NK-92 (cell line): Measurements from ENCODE around the gene BAIAP3.

Experiments used
- DNase-seq: peaks from one replicate; lab custom pipeline; 2025; ENCODE audit not compliant: unreplicated experiment; lab: John Stamatoyannopoulos, UW

Gene BAIAP3

DNA sequence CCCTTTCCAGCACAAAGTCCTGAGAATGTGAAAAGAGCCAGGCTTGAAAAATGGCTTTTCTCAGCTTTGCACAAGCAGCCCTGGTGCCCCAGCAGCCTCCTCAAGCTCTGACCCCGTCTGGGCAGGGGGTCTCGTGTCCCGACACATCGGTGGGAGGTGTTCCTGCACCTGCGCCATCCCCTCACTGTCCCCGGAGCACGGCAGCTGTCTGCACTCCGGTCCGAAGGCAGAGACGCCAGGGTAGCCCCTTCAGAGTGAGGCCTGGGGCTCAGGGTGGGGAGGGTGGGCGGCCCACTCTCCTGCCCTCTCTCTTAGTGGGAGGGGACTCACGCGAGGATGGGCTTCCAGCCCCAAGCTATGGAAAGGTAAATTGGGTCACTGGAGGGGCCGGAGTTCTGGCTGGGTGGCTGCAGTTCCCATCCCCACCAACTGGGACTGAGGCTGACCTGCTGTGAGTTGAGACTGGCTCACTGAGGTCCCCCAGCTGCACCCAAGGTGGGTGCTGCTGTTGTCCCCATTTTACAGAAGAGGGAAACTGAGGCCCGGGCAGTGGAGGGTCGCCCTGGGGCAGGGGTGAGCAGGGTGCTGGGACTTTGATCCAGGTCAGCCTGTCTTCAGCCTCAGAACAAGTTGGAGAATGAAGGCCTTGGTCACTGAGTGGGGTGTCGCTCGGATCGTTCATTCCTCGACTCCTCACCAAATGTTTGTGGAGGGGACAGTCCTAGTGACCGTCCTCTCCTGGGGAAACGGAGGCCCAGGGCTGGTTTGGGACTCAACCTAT lies 2.3 kb upstream of the BAIAP3 start:
- no peak for DNase-seq

GRCh38 chr16:1331712-1332617 lies 1.5 kb upstream of the BAIAP3 start:
- no peak for DNase-seq

- DNase-seq = no peak
Measured at GRCh38 chr16:1332618-1333148, 762 bp upstream of the BAIAP3 start.

- DNase-seq = no peak
Measured at GRCh38 chr16:1333854-1334700, 632 bp downstream of the BAIAP3 start.

DNA sequence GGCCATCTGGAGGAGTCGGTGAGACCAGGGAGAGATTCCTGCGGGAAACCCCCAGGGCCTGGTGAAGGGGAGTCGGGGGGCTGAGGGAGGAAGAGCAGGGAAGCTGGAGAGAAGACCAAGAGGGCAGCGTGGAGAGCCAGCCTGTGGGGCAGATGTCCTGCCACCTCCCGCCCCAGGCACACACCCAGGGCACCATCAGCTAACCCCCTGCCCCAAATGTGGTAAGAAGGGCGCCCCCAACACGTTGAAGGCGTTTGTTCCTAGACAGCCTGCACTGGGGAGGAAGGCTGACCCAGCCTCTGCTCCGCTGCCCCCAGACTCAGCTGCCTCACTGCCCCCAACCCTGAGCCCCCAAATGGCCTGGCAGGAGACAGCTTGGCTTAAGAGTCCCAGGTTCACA lies 1.3 kb downstream of the BAIAP3 start:
- no peak for DNase-seq

DNA sequence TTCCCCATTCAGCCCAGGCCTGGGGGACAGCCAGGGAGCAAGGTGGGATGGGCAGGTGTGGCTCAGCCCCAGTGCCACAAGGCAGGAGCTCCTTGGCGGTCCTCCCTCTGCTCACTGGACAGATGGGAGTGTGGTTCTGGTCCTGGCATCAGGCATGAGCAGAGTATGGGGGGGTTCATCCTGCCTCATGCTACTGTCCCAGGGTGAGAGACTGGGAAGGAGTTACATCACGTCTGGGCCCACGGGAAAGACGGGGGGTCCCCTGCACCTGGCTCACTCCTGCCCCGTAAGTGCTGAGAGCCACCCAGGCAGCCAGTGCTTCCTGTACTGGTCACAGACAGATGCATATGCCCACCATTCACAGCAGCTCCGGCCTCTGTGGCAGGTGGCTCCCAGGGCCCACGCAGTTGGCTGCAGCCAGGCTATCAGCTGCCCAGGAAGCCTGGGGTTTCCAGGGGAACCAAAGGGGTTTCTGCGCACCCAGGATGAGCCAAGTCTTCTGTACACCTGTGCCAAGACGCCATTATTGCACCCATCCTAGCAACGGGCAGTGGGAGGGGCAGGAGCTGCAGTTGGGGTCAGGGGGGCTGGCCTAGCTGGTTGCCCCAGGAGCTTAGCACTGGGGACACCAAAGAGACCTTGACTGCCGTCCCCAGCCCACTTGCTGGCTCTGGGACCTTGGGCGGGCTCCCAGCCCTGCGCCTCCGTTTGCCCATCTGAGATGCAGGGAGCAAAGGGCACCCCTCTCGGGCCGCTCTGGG lies 1.9 kb downstream of the BAIAP3 start:
- no peak for DNase-seq

DNA sequence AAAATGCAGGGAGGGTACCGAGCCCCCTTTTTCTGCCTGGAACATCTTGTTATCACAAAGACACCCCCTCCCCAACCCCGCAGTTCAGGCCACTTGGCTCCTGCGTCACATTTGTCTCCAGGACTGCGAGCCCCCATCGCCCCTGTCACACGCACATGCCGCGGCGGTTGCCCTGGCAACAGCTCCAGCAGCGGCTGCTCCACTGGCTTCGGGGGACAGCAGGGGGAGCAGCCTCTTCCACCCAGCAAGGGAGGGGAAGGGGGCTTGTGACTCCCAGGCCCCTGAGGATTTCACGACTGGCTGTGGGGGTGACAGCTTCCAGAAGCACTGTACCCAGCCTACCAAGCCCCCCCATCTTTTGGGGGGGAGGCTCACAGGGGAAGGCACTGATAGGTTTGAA lies 2.6 kb downstream of the BAIAP3 start:
- no peak for DNase-seq

DNA sequence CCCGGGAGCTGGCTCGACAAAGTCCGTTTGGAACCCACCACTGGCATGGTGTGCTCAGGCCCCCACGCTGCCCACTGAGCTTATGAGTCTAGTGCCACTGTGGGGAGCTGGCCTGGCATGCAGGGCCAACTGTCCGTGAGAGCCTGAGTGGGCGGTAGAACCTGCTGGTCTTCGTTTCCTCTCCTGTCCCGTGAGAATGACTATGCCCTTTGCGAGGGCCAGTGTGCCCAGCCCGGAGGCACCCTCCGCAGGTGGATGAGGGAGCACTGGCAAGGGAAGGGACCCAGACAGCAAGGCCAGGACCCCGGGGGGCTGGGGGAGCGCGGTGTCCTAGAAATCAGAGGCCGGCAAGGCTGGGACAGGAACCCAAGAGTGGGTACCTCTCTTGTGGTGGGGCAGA lies 3.2 kb downstream of the BAIAP3 start:
- DNase-seq = no peak

- no peak for DNase-seq
Measured at GRCh38 chr16:1337486-1337885, 4.0 kb downstream of the BAIAP3 start.

- DNase-seq = no peak
Measured at GRCh38 chr16:1338119-1338730, 4.8 kb downstream of the BAIAP3 start.

DNA sequence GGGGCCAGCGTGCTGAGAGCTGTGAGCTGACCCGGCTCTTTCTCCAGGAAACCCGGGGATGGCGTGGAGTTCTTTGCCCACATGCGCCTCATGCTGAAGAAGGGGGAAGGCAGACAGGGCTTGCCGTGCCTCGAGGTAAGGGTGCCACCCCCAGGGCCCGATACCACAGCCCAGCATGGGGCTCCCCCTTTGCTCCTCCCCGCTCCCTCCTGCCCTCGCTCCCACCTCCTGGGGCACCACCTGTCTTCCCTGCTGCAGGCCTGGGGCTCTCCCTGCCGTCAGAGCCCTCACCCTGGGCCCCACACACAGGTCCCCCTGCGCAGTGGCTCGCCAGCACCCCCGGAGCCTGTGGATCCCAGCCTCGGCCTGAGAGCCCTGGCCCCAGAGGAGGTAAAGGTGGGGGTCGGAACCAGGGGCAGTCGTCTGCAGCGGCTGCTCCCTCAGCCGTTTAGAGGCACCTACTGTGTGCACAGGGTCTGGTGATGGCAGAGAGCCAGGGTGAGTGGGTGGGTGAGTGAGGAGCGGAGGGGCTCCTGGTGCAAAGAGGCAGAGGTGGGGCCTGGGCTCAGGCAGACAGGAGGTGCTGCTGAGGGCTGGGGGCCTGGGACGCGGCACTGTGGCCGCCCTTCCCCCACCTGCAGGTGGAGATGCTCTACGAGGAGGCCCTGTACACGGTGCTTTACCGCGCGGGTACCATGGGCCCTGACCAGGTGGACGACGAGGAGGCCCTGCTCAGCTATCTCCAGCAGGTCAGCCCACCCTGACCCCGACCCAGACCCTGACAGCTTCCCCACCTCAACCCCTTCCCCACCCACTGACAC lies 5.6 kb downstream of the BAIAP3 start:
- no peak for DNase-seq

DNA sequence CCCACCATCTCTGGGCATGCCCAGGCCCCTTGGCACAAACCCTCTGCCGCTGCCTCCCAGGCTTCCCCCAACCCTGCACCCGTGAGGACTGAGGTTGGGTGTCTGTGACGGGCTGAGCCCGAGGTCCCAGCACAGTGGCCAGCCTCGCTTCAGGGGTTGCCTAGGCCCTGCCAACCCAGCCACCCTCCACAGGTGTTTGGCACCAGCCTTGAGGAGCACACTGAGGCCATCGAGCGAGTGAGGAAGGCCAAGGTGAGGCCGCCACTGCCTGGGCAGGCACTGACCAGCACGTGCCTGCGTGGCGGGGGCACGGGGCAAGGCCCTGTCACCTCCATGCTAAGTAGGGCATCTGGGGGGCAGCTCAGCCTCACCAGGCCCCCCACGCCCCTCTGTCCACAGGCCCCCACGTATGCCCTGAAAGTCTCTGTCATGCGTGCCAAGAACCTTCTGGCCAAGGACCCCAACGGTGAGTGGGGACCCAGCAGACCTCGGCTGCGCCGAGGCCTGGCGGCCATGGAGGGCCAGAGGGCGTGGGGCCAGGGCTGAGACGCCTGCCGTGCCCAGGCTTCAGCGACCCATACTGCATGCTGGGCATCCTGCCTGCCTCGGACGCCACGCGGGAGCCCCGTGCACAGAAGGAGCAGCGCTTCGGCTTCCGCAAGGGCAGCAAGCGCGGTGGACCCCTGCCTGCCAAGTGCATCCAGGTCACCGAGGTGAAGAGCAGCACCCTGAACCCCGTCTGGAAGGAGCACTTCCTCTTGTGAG lies 7.5 kb downstream of the BAIAP3 start:
- no peak for DNase-seq

DNA sequence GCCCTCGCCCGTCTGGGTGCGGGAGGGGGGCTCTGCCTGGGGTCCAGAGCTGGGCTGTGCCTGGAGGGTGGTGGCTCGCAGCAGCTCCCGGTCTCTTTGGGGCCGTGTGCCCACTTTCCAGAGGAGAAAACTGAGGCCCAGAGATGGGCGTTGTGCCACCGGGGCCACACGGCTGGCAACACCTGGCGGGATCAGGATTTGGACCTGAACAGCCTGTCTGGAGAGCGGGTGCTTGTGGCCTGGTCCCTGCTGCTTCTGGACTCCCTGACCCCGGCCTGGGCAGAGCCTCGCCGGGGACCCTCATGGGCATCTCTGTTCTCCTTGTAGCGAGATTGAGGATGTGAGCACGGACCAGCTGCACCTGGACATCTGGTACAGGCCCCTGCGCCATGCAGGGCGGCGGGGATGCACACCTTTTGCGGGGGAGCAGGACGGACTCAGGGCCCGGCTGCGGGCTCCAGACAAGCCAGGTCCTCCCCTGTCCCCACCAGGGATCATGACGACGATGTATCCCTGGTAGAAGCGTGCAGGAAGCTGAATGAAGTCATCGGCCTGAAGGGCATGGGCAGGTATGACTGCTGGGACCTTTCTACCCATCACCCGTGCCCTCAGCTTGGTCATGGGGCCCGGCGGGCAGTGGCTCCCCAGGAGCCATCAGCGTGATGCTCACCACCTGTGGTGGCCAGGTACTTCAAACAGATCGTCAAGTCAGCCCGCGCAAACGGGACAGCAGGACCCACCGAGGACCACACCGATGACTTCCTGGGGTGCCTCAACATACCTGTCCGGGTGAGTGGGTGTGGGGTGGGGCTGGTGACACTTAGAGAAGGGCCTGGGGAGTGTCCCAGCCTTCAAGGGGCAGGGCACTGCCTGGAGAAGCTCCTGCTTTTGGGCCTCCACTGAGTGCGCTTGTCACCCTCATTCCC lies 8.3 kb downstream of the BAIAP3 start:
- DNase-seq = no peak

DNA sequence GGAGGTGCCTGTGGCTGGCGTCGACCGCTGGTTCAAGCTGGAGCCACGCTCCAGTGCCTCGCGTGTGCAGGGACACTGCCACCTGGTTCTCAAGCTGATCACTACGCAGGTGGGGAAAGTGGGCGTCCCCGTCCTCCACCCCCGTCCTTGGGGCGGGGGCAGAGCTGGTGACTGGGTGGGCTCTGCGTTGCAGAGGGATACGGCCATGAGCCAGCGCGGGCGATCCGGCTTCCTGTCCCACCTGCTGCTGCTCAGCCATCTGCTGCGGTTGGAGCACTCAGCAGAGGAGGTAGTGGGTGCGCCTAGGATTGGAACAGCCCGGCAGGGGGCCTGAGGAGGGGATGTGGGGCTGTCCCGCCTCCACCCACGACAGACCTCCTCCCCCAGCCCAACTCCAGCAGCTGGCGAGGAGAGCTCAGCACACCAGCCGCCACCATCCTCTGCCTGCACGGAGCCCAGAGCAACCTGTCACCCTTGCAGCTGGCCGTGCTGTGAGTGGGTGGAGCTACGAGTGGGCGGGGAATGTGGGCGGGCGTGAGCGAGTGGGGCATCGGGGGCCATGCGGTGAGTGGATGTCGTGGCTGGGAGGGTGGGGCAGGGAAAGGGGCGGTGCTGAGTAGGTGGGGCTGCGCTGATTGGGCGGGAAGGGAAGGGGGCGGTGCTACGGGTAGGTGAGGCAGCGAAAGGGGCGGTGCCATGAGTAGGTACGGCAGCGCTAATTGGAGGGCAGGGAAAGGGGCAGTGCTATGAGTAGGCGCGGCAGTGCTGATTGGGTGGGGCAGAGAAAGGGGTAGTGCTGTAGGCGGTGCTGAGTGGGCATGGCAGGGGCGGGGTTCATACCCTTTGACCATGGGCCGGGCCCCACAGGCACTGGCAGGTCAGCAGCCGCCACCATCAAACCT lies 9.3 kb downstream of the BAIAP3 start:
- peak; percentile 85 for DNase-seq

- no peak for DNase-seq
Measured at GRCh38 chr16:1343428-1344242, 10.2 kb downstream of the BAIAP3 start.
